Stimulated activated CD8-positive, alpha-beta memory T cell treated with anti-CD3 and anti-CD28 coated beads, Interleukin-4, amount 100 ng/mL, for 4 hours (primary cell): ENCODE results near the gene LRRC10B.

Source experiments
- DNase-seq, 2 donors: peaks; one replicate each; pipeline ENCODE4 v3.0.0-alpha.2; 2020; ENCODE audit warnings: low read depth in 2 of 2, low spot score in 1 of 2

LRRC10B gene

GRCh38 chr11:61507012-61507768, 1.4 kb upstream of the LRRC10B start:
- DNase-seq, result no peak

- peak in 1 of 2 donors; percentile 21 for DNase-seq
These were observed 787 bp downstream of the LRRC10B start for GRCh38 chr11:61509043-61510029.

GRCh38 chr11:61510166-61510919, 1.8 kb downstream of the LRRC10B start:
- DNase-seq, result no peak

GRCh38 chr11:61510974-61511373, 2.4 kb downstream of the LRRC10B start:
- no peak for DNase-seq

GRCh38 chr11:61511383-61511782, 2.8 kb downstream of the LRRC10B start:
- DNase-seq, result no peak

- DNase-seq, result no peak
These were observed 3.9 kb downstream of the LRRC10B start for GRCh38 chr11:61512435-61512834.

GRCh38 chr11:61513143-61513765, 4.7 kb downstream of the LRRC10B start:
- DNase-seq, result no peak

GRCh38 chr11:61514050-61514917, 5.7 kb downstream of the LRRC10B start:
- no peak for DNase-seq

- DNase-seq, result no peak
These were observed 7.1 kb downstream of the LRRC10B start for GRCh38 chr11:61515686-61516085.

GRCh38 chr11:61516191-61516590, 7.6 kb downstream of the LRRC10B start:
- DNase-seq, result no peak

- peak in 1 of 2 donors; percentile 38 for DNase-seq
These were observed 8.4 kb downstream of the LRRC10B start for GRCh38 chr11:61516675-61517572.

GRCh38 chr11:61518032-61518795, 9.7 kb downstream of the LRRC10B start:
- DNase-seq, result no peak

- no peak for DNase-seq
These were observed 14.3 kb downstream of the LRRC10B start for GRCh38 chr11:61522881-61523280.

- DNase-seq, result no peak
These were observed 15.9 kb downstream of the LRRC10B start for GRCh38 chr11:61524446-61524845.

GRCh38 chr11:61524963-61525587, 16.5 kb downstream of the LRRC10B start:
- no peak for DNase-seq

GRCh38 chr11:61526229-61526628, 17.7 kb downstream of the LRRC10B start:
- no peak for DNase-seq

- DNase-seq, result no peak
These were observed 18.6 kb downstream of the LRRC10B start for GRCh38 chr11:61526956-61527731.
